Adrenal gland (tissue), 5 donors: ENCODE data around the gene FASTKD1.

ENCODE experiments used
- CTCF ChIP-seq, 6 experiments: fragments of 450-650 bp in 4 of 6; fragments of 200-600 bp in 2 of 6; sonication (generic) in 1 of 6; IDR thresholded peaks; 1 replicate in 5 of 6; 2 replicates in 1 of 6; pipeline versions ENCODE4 v1.5.1 to v1.8.0; 2016 to 2021; ENCODE audit warnings: antibody characterized with exemption in 6 of 6, mild to moderate bottlenecking in 2 of 6, moderate library complexity in 1 of 6
- POLR2A ChIP-seq, 2 donors: fragments of 450-650 bp; IDR thresholded peaks; one replicate each; pipeline ENCODE4 v1.6.1; 2017; ENCODE audit warnings: antibody characterized with exemption in 2 of 2, mild to moderate bottlenecking in 2 of 2, moderate library complexity in 1 of 2
- donor health status: DM: no; HTN: no; CAD: no.

- TF ChIP-seq CTCF (IDR thresholded peaks at IDR 0.05) (no peak), POLR2A (IDR thresholded peaks at IDR 0.05) (no peak)
These were observed 12.3 kb downstream of the FASTKD1 start for GRCh38 chr2:169561364-169561763.
